SIG-M5 (cell line): ENCODE results near the gene BUD31.
"Not testable (repeated sequence)": the region's sequence is repeated elsewhere in the genome, so short reads cannot be mapped to it uniquely, and the experiment has no call there.

Experiments
- DNase-seq: peaks from one replicate; lab custom pipeline; 2025; lab: John Stamatoyannopoulos, UW

Gene BUD31

DNA sequence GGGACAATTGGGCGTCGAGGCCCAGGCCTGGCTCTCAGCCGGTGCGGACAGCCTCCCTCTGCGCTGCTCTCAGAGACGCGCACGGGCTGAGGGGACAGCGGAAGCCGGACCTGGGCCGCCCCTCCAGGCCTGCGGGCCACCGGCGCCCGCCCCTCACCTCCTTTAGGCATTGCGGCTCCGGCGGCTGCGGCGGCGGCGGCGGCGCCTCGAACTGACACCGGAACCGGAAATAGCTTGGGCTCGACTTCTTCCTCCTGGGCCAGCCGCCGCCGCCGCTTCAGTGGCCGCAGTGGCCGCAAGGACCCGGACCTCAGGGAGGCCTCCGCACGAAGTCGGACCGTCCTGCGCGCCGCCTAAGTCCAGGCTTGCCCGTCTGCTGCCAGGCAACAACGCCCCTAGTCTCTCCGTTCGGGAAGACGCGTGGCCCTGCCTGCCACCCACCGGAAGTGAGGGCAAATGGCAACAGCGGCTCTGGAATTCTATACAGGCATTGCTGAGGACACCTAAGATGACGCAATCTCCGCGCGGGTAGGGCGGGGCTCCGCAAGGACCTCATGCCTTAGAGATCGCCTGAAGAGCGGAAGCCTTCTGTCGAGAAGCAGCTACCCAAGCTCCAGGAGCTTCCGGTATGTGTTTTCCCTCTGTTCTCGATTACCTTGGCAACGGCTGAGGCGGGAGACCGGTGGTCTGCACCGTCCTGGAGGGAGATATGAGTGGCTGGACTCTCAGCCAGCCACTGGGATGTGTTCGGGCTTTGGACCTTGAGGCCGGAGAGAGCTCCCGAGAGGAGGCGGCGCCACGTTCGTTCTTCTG, at the start of gene BUD31, which contains the start of gene PDAP1:
TSS of gene BUD31 (plus strand) at position 591 of the 813 bp plus-strand sequence. CDS start 2,124 bp downstream, outside the sequence.
TSS of gene PDAP1 (minus strand) at position 219 of the 813 bp plus-strand sequence. CDS start at position 170, 49 bp downstream.
- peak; percentile 73 for DNase-seq

GRCh38 chr7:99359465-99360154, 49.2 kb upstream of the BUD31 start:
- no peak for DNase-seq

DNA sequence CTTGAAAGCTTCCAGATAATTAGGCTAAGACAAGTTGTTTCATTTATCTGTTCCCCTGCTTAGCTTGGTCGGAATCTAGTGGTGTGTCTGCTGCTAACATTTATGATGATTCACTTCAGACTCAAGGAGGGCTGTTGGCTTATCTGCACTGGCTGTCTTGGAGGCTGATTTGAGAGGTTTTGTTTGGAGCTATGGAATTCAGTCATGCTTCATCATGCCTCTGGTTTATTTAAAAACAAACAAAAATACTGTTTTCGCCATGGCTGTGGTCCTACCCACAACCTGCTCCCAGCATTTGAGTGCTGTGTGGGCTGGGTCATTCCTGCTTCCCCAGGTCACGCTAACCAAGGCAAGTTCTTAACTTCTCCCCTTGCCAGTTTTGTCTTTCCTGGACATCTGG, 46.0 kb upstream of the BUD31 start:
- DNase-seq: no peak

GRCh38 chr7:99363286-99363685, 45.5 kb upstream of the BUD31 start:
- no peak for DNase-seq

GRCh38 chr7:99365318-99366141, 43.2 kb upstream of the BUD31 start:
- no peak for DNase-seq

DNA sequence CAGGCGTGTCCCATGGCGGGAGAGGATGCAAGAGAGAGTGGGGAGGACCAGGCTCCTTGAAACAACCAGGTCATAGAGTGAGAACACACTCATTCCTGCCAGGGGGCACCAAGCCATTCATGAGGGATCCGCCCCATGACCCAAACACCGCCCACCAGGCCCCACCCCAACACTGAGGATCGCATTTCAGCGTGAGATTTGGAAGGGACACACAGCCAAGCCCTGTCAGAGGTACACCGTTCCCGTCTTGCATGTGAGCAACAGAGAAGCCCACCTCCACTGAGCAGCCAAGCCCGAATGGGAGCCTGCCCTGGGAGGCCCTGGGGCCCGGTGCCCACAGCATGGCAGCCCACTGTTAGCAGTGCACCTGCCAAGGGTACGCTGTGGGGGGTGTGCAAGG, 42.1 kb upstream of the BUD31 start:
- DNase-seq: no peak

DNA sequence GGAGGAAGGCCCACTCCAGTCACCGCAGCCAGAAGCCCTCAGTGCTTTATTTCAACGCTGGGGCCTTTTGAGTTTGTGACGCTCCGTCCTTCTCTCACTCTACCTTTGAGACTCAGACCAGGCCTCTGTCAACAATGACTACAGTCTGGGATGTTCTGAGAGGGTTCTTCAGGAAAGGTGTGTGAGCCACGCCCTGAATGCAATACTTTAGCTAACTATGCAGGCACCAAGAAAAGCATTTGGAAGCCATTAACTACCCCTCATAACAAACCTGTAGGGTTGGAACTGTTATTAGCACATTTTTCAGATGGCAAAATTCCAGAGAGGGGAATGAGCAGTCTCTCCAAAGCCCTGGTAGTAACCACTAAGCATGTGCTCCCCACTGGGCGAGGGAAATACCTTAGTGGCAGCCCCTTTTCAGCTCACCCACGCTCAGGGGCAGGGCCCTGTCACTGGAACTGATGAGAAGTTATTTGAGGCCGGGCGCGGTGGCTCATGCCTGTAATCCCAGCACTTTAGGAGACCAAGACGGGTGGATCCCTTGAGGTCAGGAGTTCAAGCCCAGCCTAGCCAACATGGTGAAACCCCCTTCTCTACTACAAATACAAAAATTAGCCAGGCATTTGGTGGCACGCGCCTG, 39.9 kb upstream of the BUD31 start:
- DNase-seq: no peak

DNA sequence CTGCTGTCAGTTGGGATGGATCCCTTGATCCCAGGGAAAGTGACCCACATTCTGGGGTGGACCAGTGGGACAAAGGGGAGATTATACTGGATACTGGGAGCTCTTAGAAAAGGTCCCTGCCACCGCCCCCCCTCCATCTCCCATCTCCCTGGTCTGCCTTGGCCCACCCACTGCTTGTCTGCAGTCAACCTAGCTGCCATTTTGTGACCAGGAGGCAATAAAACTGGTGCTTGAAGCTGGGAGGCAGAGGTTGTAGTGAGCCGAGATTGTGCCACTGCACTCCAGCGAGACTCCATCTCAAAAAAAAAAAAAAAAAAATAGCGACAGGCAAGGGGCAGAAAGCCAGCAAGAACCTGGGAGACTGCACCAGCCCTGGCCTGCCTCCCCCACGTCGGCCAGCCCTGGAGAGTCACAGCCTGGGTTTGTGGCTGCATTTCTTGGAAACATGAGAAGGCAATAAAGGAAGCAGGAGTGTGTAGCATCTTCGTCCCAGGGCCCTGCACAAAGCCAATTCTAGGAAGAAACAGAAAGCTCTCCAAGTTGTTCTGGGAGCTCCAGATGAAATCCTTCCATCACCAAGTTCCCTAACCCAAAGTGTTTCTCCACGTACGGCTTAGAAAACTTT, 38.9 kb upstream of the BUD31 start:
- no peak for DNase-seq

DNA sequence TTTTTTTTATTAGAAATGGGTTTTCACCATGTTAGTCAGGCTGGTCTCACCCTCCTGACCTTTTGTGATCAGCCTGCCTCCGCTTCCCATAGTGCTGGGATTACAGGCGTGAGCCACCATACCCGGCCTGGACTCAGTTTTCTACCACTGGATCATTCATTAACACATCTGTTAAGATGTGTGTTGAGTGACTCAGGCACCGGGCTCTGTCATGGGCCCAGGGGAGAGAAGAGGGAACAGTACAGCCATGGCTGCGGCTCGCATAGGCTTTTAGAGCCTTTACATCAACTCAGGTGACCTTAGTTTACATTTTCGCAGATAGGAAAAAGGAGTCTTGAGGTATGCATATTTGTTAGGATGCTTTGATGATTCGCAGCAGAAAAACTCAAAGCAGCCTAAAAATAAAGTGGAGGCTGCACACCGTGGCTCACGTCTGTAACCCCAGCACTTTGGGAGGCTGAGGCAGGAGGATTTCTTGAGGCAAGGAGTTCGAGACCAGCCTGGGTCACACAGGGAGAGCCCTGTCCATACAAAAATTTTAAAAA, 37.3 kb upstream of the BUD31 start:
- DNase-seq: no peak

- DNase-seq: no peak
Measured at GRCh38 chr7:99372275-99373090, 36.3 kb upstream of the BUD31 start.

DNA sequence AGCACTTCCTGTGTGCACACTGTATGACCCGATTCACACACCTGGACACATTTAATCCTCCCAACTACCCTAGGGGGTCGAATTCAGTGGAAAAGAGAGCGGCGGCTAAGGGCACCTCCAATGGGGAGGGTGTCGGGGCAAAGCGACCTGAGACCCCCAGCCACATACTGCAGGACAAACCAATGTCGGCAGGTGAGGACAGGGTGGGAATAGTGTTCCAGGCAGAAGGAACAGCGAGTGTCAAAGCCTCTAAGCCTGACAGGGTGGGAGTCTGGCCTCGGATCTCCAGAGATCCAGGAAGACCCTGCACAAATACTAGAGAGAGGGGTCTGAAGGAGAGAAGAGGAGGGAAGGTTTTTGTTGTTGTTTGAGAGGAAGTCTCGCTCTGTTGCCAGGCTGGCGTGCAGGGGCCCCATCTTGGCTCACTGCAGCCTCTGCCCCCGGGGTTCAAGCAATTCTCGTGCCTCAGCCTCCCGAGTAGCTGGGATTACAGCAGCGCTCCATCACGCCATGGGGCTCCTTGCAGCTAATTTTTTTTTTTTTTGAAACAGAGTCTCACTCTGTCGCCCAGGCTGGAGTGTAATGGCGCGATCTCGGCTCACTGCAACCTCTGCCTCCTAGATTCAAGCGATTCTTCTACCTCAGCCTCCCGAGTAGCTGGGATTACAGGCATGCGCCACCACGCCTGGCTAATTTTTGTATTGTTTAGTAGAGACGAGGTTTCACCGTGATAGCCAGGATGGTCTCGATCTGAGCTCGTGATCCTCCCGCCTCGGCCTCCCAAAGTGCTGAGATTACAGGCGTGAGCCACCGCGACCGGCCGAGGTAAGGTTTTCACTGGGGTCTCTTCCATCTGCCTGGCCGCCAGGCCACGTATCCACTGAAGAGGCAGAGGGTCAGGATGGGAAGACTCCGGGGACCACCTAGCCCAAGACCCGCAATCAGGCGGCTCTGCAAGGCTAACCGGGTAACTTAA, 35.4 kb upstream of the BUD31 start:
- DNase-seq: no peak

DNA sequence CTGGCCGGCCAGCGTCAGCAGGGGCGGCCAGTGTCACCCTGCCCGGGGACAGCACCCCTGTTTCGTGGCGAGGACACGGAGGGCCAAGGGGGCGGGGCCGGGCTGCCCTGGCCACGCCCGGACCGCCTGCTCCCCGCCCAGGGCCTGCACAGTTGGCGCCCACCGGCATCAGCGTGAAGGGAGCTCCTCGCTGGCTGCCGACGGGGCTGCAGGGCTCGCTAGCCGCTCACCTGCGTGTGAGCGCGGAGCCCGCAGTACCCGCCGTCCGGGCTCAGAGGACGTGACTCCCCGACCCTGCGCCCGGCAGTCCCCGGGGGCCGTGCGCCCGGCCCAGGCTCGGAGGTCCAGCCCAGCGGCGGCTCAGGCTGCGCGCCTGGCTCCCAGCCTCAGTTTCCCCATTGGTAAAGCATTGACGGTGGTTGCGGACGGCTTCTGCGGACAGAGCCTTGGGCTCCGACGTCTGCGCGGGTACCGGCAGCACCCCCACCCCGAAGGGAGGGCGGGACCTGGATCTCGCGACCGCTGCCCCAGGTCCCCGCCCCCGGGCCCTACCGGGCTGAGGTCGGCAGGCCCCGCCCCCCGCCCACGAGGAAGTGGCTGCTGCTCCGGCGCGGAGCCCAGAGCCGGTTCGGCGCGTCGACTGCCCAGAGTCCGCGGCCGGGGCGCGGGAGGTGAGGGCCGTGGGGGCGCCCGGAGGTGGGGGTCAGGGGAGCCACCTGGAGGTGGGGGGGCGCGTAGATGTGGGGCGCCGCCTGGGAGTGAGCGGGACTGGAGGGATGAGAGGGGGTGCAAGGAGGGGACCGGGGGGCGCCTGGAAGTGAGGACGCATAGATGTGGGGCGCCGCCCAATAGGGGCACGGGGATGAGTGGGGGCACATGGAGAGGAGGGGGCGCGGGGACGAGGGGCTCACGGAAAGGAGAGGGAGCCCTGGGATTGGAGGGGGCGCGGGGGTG, 34.4 kb upstream of the BUD31 start, which contains the start of gene ARPC1B:
TSS of gene ARPC1B (plus strand) at position 620 of the 954 bp plus-strand sequence. CDS start 10,985 bp downstream, outside the sequence.
- DNase-seq: no peak

- DNase-seq: no peak
Measured at GRCh38 chr7:99375070-99375807, 33.5 kb upstream of the BUD31 start.

DNA sequence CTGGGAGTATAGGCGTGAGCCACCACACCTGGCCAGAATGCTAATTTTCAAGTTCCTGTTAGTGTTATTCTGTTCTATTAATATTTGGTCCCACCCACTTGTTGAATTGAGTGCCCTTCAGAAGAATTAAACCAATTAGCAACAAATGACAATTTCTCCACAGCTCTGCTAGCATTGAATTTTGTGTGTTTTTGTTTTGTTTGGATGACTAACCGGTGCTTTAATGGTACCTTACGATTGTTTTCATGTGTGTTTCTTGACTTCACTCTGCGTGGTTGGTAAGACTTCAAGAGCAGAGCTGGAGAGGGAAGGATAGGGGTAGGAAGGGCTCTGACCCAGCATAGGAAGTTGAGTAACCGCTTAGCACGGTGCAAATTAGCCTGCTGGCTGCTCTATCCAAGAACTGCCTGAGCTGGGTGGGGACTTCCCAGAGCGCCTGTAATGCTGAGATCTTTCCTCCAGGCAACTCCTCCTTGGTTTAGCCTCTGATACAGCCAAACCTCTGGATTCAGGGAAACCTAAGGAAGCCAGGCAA, 29.7 kb upstream of the BUD31 start:
- peak; percentile 72 for DNase-seq

DNA sequence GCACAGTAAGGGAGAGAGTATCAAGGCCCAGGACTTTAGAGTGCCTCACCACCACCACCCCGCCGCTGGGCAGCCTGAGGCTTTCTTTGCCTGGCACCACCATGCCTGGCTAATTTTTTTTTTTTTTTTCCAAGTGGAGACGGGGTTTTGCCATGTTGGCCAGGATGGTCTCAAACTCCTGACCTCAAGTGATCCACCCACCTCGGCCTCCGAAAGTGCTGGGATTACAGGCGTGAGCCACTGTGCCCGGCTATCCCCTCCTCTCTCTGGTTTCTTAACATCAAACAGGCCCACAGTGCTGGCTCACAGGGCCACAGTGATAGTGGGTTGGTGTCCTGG, 29.1 kb upstream of the BUD31 start:
- DNase-seq: not testable (repeated sequence)

DNA sequence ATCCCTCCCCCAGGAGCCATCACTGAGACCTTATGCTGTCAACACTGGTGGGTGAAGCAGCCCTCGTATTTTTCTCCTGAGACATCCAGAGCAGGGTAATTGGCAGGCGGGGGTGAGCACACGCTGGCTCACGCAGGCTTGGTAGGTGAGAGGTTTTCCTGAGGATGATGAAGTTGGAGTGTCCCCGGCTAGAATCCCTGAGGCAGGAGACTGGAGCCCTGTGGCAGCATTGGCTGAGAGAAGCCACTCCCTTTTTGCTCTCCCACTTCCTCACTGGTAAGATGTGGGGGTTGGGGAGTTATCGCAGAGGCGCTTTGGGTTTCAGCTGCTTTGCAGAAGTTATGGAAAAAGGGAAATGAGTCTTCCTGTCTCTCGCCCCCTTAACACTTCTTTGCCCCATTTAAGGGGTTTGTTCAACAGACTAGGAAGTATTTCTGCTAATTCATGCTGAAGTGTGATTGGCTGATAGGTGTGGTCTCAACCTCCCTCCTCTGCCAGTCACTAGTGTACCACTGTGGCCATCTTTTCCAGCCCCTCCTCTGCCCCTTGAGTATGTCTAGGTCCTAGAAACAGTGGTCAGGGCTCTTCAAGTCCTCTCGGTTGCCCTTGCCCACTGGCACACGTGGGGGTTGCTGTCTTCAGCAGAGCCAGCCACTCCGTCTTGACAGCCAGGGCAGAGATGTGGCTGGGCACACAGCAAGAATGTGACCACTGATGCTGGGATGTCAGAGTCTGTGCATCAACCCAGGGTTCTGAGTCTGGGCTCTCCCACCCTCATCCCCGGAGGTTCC, 28.5 kb upstream of the BUD31 start:
- peak; percentile 89 for DNase-seq
